PC-9 (cell line): ENCODE results near the gene NGF. TPM values are rescaled to one million over a fixed set of nuclear protein-coding genes. Genes with fewer than 3 reads are reported as not detected.
A peak's percentile ranks its signal among the peaks of the same experiment; 100 is the strongest.

Experiments used
- BruUV-seq: library from RNA; stranded (reverse); fragments of 400-500 nt; replicated peaks from 2 replicates; lab custom pipeline; 2021; lab: Mats Ljungman, UMichigan
- CTCF ChIA-PET: fragments of 300-600 bp; sonication (Branson Sonifier 250); formaldehyde crosslinking; loops from one replicate; lab custom pipeline; 2022; ENCODE audit warnings: antibody characterized with exemption; lab: Charles Lee
- POLR2A ChIA-PET: fragments of 300-600 bp; sonication (Branson Sonifier 250); formaldehyde crosslinking; loops from one replicate; lab custom pipeline; 2022; ENCODE audit warnings: antibody characterized with exemption; ENCODE audit not compliant: unreplicated experiment; lab: Charles Lee
- DNase-seq, 2 experiments: peaks; one replicate each; pipeline versions ENCODE4 v3.0.0 to v3.0.0-alpha.2; 2015 to 2022; ENCODE audit warnings: mixed read lengths in 1 of 2
- H2AFZ ChIP-seq: fragments of 200-600 bp; sonication (generic); 2 replicates; pipeline ENCODE4 v1.8.1; 2017; ENCODE audit warnings: antibody characterized with exemption
- H3F3A ChIP-seq: fragments of 200-600 bp; sonication (generic); 2 replicates; pipeline ENCODE4 v1.8.1; 2017; ENCODE audit warnings: antibody characterized with exemption, mild to moderate bottlenecking, low read depth; ENCODE audit not compliant: insufficient read depth
- H3K27ac ChIP-seq: fragments of 200-600 bp; sonication (generic); 2 replicates; pipeline ENCODE4 v1.6.1; 2016; ENCODE audit warnings: mixed run types
- H3K27me3 ChIP-seq: fragments of 200-600 bp; sonication (generic); 2 replicates; pipeline ENCODE4 v1.6.1; 2016; ENCODE audit warnings: low read depth, mixed run types; ENCODE audit not compliant: insufficient read depth
- H3K36me3 ChIP-seq: fragments of 200-600 bp; sonication (generic); 2 replicates; pipeline ENCODE4 v1.6.1; 2016; ENCODE audit warnings: low read depth, mixed run types
- H3K4me1 ChIP-seq: fragments of 200-600 bp; sonication (generic); replicated peaks from 2 replicates; pipeline ENCODE4 v1.6.1; 2016; ENCODE audit warnings: mixed run types; ENCODE audit not compliant: insufficient read depth
- H3K4me2 ChIP-seq: fragments of 200-600 bp; sonication (generic); 2 replicates; pipeline ENCODE4 v1.6.1; 2017; ENCODE audit warnings: mixed run types
- H3K4me3 ChIP-seq: fragments of 200-600 bp; sonication (generic); 2 replicates; pipeline ENCODE4 v1.6.1; 2016; ENCODE audit warnings: mixed run types
- H3K79me2 ChIP-seq: fragments of 200-600 bp; sonication (generic); 2 replicates; pipeline ENCODE4 v1.6.1; 2017; ENCODE audit warnings: low read depth, mixed run types
- H3K9me2 ChIP-seq: fragments of 200-600 bp; sonication (generic); 2 replicates; pipeline ENCODE4 v1.8.1; 2017; ENCODE audit warnings: mild to moderate bottlenecking; ENCODE audit not compliant: insufficient read depth
- H3K9me3 ChIP-seq: fragments of 200-600 bp; sonication (generic); 2 replicates; pipeline ENCODE4 v1.8.1; 2016; ENCODE audit warnings: low read depth; ENCODE audit not compliant: insufficient read depth
- H4K20me1 ChIP-seq: fragments of 200-600 bp; sonication (generic); 2 replicates; pipeline ENCODE4 v1.8.1; 2017; ENCODE audit not compliant: insufficient read depth
- EZH2 ChIP-seq: fragments of 200-600 bp; sonication (generic); IDR thresholded peaks from 2 replicates; pipeline ENCODE4 v1.8.0; 2017; ENCODE audit warnings: antibody characterized with exemption, low read depth
- intact Hi-C: fragments of 100-400 bp; cut with micrococcal nuclease; formaldehyde crosslinking; loops from one replicate; pipeline ENCODE4 v1.10.0; 2022; ENCODE audit not compliant: unreplicated experiment
- total RNA-seq: library from RNA; stranded (reverse); gene quantifications from 2 replicates; pipeline ENCODE4 v1.2.3, GENCODE V29; 2021
- TF ChIP-seq, protein P1 (sequence below): fragments of 200-600 bp; sonication (generic); conservative IDR thresholded peaks from 2 replicates; pipeline ENCODE4 v1.6.1; 2017; ENCODE audit warnings: mixed run types, antibody characterized with exemption, mild to moderate bottlenecking, moderate library complexity

Gene NGF
- total RNA-seq, 1 experiment from 2014 or later, result 5.5 TPM

DNA sequence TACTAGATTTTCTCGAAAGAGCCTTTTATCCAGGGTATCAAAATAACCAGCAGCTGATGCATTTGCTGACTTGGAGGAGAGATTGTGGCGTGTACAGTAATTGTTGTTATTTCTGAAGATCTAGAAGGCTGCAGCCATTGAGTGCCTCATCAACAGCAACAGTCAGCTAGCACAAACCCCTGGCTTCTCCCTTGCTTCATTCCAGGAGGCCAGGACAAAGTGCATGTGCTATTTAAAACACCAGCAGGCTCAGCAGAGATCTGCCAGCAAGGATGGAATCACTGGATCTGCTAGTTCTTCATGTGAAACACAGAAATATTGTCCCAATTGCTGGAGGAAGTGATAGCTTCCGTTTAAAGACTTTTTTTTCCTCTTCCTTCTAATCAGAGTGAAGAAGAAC is 2.8 kb upstream of the NGF start:
- Histone ChIP-seq H3K27ac (no peak overlapping the region), H3K4me1 (peaks cover 13% of the 10 kb centered on the region), H3K79me2 (peaks cover 15% of the 10 kb centered on the region), H3K9me2 (no peaks in the 10 kb centered on the region), H3K4me3 (no peak overlapping the region), H3K9me3 (no peaks in the 10 kb centered on the region), H3K36me3 (0 out of 2 replicates have a peak, but pooled peaks cover 2% of the 10 kb centered on the region), H3K27me3 (no peaks in the 10 kb centered on the region), H4K20me1 (no peaks in the 10 kb centered on the region), H3F3A (peaks cover 4% of the 10 kb centered on the region; the same call in 1 of the 2 replicates), H2AFZ (no peak overlapping the region), H3K4me2 (no peak overlapping the region)
- intact Hi-C loops, result no loop called here
- TF ChIP-seq EZH2, result no peak
- TF ChIP-seq, protein P1, sequence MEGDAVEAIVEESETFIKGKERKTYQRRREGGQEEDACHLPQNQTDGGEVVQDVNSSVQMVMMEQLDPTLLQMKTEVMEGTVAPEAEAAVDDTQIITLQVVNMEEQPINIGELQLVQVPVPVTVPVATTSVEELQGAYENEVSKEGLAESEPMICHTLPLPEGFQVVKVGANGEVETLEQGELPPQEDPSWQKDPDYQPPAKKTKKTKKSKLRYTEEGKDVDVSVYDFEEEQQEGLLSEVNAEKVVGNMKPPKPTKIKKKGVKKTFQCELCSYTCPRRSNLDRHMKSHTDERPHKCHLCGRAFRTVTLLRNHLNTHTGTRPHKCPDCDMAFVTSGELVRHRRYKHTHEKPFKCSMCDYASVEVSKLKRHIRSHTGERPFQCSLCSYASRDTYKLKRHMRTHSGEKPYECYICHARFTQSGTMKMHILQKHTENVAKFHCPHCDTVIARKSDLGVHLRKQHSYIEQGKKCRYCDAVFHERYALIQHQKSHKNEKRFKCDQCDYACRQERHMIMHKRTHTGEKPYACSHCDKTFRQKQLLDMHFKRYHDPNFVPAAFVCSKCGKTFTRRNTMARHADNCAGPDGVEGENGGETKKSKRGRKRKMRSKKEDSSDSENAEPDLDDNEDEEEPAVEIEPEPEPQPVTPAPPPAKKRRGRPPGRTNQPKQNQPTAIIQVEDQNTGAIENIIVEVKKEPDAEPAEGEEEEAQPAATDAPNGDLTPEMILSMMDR, result no peak
- BruUV-seq, result no TSS peak
- ChIA-PET CTCF (interaction anchor here (0.5 to 0.6 kb wide), 2 partner anchors 107 to 216 kb away, joined by 4 to 10 read pairs; no protein-coding TSS in a partner anchor), POLR2A (no interaction called here)
- DNase-seq, result no peak

DNA sequence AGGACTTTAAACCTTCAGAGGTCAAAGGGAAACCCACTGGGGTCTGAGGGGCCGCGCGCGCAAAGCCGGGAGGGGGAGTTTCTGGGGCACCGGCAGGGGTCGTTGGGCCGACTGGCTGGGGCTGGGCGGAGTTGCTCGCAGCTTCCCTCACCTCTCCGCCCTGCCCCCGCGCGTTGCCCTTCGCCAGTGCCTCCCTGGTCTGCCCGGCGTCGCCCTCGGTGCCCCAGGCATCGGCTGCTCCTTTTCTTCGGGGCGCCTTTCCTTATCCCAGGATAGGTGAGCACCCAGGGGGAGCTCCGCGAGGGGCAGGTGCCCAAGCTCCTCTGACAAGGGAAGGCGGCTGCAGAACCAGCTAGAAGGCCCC is 390 bp upstream of the NGF start:
- BruUV-seq, result no TSS peak
- H3F3A ChIP-seq, result peaks cover 15% of the 10 kb centered on the region
- intact Hi-C loops, result loop anchor here (5.0 kb wide), 3 partner anchors 89 to 161 kb away; no protein-coding TSS in a partner anchor
- no peaks in the 10 kb centered on the region; the same call in 1 of the 2 replicates for H3K9me2 ChIP-seq
- H2AFZ ChIP-seq, result peak overlapping the region; percentile 79
- peaks cover 32% of the 10 kb centered on the region for H3K4me1 ChIP-seq
- H3K4me2 ChIP-seq, result peak overlapping the region; percentile 98
- H3K36me3 ChIP-seq, result peaks cover 13% of the 10 kb centered on the region
- CTCF ChIA-PET, result no interaction called here
- H4K20me1 ChIP-seq, result no peaks in the 10 kb centered on the region
- TF ChIP-seq, protein P1, result no peak
- TF ChIP-seq EZH2, result no peak
- H3K9me3 ChIP-seq, result no peaks in the 10 kb centered on the region
- no peak overlapping the region for H3K27ac ChIP-seq
- no peak for DNase-seq
- peak overlapping the region; percentile 93; the same call in 1 of the 2 replicates for H3K4me3 ChIP-seq
- POLR2A ChIA-PET, result no interaction called here
- no peaks in the 10 kb centered on the region for H3K27me3 ChIP-seq
- peaks cover 33% of the 10 kb centered on the region for H3K79me2 ChIP-seq

DNA sequence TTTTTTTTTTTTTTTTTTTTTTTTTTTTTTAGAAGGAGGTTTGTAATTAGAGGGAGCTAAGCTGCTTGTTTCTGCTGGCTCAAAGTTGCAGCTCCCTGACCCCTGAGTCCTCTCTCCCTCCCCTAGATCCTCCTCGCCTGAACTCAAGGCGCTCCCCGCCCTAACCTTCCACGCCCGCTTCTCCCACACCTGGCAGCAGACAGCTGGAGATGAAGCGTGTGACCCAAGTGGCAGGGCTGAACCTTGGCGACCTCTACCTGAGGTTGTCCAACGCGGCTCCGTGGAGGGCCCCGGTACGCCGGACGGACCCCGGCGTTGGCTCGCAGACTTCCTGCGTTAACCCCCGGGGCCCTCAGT is 795 bp downstream of the NGF start:
- BruUV-seq, result no TSS peak
- intact Hi-C loops, result loop anchor here (5.0 kb wide), 3 partner anchors 90 to 160 kb away; no protein-coding TSS in a partner anchor
- H2AFZ ChIP-seq, result peak overlapping the region; percentile 79

More for the DNA sequence above, 795 bp downstream of the NGF start:
- ChIA-PET CTCF (interaction anchor here (0.6 kb wide), 1 partner anchor 169 kb away, joined by 8 read pairs; no protein-coding TSS in a partner anchor), POLR2A (interaction anchor here (0.5 to 0.6 kb wide), 2 partner anchors 190 to 592 kb away, joined by 3 to 19 read pairs; no protein-coding TSS in a partner anchor)
- H3K9me3 ChIP-seq, result no peaks in the 10 kb centered on the region
- H3K79me2 ChIP-seq, result peaks cover 41% of the 10 kb centered on the region
- DNase-seq, result peak in 1 of 2 experiments; percentile 26
- H3K27me3 ChIP-seq, result no peaks in the 10 kb centered on the region
- no peaks in the 10 kb centered on the region for H4K20me1 ChIP-seq
- peak overlapping the region; percentile 93 for H3K4me3 ChIP-seq
- TF ChIP-seq, protein P1, result no peak
- no peak for TF ChIP-seq EZH2
- H3K27ac ChIP-seq, result peak overlapping the region; percentile 38
- no peaks in the 10 kb centered on the region; the same call in 1 of the 2 replicates for H3K9me2 ChIP-seq
- peaks cover 13% of the 10 kb centered on the region for H3K36me3 ChIP-seq
- peaks cover 44% of the 10 kb centered on the region for H3K4me1 ChIP-seq
- H3K4me2 ChIP-seq, result peak overlapping the region; percentile 98
- peaks cover 26% of the 10 kb centered on the region for H3F3A ChIP-seq
